NCI-H748 (cell line): ENCODE data around the gene JCAD.

Source experiments
- DNase-seq: peaks from one replicate; lab custom pipeline; 2025; ENCODE audit not compliant: unreplicated experiment; lab: John Stamatoyannopoulos, UW

Gene JCAD

GRCh38 chr10:30045961-30046360 is 13.4 kb downstream of the JCAD start:
- DNase-seq = no peak

DNA sequence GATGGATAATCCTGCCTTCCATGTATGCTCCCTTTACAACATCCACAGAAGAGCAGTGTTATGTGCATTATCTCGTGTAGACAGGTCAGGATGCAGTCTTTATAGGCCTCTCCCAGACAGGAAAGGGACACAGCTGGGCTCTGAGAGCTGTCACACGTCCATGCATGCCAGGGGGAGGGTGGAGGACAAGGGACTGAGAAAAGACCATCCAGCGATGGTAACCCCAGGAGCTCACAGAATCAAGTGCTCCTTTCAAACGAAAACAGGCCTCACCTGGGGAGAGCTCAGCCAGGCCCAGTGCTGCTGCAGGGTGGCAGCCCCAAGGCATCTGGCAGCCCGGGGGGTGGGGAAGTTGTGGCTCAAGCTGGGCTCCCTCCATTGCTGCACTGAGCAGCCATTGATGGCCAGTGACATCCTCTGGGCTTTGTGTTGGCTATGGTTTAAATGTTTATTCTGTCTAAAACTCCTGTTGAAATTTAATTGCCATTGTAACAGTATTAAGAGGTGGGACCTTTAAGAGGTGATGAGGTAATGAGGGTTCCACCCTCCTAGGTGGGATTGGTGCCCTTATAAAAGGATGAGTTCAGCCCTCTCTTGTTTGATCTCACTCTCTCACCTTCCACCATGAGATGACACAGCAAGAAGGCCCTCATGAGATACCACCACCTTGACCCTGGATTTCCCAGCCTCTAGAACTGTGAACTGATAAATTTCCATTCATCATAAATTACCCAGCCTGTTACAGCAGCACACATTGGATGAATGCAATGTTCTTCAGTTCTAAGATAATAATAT is 15.7 kb downstream of the JCAD start:
- DNase-seq = no peak

DNA sequence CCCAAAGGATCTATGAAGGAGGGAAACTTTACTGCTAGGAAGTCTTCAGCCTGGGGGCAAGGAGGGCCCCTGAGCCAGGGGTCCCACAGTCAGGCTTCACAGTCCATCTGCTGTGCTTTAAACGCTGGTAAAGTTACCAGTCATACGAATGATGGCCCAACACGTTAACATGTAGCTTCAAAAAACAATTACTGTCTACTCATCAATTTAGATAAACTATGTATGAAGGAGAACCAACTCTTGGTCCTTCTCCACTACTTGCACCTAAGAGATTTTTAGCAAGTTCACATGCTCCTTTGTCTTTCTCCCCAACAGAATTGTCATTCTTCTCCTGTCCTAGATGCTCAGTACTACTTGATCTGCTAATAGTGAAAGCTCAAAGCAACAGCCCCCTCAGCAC is 16.6 kb downstream of the JCAD start:
- no peak for DNase-seq

- no peak for DNase-seq
These were observed 17.9 kb downstream of the JCAD start for GRCh38 chr10:30041196-30042105.

- DNase-seq = no peak
These were observed 18.8 kb downstream of the JCAD start for GRCh38 chr10:30040597-30040996.

DNA sequence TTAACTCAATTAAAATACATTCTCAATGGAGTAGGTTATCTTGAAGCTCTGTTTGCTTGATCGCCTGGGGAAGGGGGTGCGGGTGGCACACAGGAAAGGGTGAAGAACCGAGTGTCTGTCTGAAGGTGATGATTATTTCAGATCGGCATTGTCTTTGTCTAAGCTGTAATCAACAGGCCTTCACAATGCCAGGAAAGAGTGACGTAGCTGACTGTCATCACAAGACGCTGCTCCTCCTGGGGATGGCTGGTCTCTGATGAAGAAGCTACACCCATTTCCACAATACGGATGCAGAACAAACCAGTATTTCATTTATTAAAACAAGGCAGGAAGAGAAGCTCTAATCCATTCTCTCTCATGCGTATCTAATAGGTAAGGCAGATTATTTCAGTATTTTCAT is 19.4 kb downstream of the JCAD start:
- no peak for DNase-seq

DNA sequence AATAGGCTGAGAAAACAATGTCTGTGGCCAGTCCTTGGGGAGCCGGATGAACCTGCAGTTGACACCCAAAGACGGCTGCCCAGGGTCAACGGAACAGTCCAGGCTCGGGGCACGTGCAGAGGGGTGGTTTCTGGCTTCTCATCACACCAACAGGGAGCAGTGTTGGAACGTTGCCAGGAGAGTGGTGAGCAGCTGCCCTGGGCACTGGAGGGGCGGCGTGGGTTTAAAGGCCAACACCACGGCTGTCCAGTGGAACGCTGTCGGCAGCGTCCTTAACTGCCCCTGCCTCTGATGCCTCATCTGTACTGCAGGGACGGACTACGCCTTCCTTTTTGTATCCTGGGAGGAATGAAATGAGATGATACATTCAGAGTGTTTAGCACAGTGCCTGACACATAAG is 19.8 kb downstream of the JCAD start:
- DNase-seq = peak; percentile 42

DNA sequence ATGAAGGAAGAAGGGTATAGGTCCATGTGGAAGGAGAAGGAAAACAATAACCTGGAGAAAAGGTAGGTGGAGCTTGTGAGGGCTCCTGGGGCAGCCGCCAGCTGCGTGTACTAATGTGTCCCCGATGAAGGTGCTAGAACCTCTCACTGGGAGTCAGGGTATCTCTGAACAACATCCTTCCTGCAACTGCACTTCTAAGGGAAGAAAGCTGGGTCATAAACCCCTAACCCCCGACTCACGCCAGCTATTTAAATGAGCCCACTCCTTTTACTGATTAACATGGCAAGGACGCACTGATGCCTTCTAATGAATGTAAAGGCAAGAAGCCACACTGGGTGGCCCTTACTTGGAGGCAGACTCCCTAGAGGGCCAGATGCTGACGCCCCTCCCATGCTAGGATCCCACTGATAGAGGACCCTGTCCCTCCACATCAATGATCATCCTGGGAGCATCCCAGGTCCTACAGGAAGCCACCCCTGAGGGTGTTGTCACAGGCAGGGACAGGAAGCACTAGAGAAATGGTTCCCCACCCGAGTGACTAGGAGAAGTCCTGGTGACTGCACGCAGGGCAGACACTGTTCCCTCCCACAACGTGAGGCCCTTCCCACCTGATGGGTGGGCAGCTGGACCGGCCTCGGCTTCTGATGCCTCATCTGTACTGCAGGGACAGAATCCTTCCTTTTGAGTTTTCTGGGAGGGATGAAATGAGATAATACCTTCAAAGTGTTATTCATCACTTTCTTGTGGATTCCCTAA is 20.4 kb downstream of the JCAD start:
- DNase-seq = no peak

DNA sequence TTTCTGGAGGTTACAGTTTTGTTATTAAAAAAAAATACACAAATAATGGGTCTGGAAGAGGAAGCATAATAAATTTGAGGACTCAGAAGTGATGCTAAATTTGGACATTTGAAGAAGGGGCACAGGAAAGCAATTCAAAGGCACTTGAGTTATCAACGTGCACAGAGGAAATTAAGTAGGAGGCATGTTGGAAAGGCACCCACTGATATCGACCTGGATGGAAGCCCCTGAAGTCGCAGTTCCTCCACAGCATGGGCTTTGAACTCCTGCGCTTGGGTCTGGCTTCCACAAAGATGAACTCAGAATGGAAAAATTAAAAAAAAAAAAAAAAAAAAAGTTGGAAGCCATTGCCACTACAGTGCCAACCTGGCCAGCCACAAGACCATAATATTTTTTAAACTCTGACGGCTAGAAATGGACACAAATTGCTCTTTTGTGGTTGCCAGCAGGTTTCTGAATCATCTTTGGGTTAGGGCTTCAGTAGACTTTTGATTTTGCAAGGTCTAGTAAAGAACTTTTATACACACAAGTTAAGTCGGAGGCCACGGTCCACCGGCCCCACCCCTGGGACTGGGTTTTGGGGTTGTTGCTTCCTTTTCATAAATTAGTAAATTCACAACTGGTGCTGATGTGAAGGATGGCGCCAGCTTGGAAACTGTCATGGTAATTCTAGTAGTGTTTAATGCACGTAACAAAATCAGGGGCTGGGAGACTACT is 21.6 kb downstream of the JCAD start:
- no peak for DNase-seq

GRCh38 chr10:30036811-30037210 is 22.6 kb downstream of the JCAD start:
- DNase-seq = no peak

DNA sequence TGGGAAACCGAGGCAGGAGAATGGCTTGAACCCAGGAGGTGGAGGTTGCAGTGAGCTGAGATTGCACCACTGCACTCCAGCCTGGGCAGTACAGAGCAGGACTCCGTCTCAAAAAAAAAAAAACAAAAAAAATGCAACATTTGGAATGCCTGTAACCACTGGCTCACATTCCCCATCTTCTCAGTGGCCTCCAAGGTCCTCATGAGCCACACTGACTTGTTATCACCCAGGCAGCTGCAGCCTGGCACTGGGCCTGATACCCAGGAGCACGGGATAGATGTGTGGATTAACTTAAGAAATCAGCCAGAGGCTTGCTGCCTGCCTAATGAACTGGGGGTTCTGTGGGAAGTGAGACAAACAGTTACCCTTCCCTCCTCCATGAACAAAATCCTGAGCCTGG is 23.0 kb downstream of the JCAD start:
- no peak for DNase-seq

- no peak for DNase-seq
These were observed 24.8 kb downstream of the JCAD start for GRCh38 chr10:30034433-30035137.

GRCh38 chr10:30032125-30032524 is 27.3 kb downstream of the JCAD start:
- DNase-seq = no peak

GRCh38 chr10:30029872-30030256 is 29.5 kb downstream of the JCAD start:
- DNase-seq = no peak

GRCh38 chr10:30029164-30029871 is 30.1 kb downstream of the JCAD start:
- DNase-seq = no peak

DNA sequence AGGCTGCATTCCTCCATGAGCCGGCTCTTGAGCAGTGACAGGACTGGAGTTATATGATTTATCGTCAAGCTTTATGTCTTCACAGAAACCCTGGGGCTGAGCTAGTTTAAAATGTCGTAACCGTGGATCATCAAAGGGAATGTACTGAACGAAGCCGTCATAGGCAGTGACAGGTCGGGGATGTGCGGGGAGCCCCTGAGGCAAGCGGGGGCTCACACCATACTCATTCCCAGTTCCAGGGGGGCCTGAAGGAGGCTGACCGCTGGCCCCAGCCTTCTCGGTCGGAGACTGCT is 30.7 kb downstream of the JCAD start:
- DNase-seq = no peak

GRCh38 chr10:30028006-30028737 is 31.2 kb downstream of the JCAD start:
- no peak for DNase-seq

GRCh38 chr10:30027057-30028005 is 32.1 kb downstream of the JCAD start:
- peak; percentile 31 for DNase-seq
